ENCODE measurements around the gene TCAP.

DNA sequence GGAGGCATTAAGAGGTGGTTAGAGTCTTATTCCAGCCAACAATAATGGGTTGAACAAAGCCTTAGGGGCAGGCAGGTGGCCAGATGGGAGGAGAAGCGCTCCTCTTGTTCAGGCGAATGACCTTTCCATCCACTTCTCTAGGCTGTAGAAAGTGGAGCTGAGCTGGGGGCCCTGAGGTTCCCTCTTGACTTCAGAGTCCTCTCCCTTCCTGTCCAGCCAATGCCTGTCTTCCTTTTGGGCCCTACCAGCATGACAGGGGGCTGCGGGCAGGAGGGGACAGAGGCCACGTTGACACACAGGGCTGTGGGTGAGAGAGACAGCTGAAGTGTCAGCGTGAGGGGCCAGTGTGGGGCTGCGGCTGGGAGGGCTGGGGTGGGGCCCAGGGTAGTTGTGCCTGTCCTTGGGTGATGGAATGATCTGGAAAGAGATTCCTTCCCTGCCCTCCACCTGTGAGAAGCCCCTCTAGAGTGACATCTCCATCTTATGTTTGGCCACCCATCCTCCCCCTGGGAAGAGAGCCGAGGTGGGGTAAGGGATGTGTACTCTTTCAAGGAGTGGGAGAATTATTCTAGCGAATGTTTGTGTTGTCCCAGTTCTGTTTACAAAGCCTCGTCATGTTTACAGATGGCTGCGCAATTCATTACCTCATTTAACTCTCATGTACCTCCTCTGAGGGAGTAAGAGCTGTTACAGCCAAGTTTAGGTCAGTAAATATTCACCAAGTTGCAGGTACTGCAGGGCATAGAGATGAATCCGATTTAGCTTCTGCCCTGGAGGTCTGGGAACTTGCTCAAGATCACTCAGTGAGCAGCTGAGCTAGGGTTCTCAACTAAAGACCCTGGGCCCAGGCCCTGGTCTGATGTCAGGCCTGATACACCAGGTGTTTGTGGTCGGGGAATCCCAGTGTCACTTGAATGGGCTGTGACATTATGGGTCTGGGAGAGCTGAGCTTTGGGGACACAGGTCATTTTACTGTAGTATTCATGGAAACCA, 38.0 kb downstream of the TCAP start:
- TF ChIP-seq, protein P1, sequence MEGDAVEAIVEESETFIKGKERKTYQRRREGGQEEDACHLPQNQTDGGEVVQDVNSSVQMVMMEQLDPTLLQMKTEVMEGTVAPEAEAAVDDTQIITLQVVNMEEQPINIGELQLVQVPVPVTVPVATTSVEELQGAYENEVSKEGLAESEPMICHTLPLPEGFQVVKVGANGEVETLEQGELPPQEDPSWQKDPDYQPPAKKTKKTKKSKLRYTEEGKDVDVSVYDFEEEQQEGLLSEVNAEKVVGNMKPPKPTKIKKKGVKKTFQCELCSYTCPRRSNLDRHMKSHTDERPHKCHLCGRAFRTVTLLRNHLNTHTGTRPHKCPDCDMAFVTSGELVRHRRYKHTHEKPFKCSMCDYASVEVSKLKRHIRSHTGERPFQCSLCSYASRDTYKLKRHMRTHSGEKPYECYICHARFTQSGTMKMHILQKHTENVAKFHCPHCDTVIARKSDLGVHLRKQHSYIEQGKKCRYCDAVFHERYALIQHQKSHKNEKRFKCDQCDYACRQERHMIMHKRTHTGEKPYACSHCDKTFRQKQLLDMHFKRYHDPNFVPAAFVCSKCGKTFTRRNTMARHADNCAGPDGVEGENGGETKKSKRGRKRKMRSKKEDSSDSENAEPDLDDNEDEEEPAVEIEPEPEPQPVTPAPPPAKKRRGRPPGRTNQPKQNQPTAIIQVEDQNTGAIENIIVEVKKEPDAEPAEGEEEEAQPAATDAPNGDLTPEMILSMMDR (conservative IDR thresholded peaks at IDR 0.05 in 1 of 2, IDR thresholded peaks at IDR 0.05 in 1 of 2; ENCODE audit: extremely low read depth in 1 of 2, insufficient read depth in 1 of 2, low read depth in 1 of 2, low read length in 2 of 2): no peak
- TF ChIP-seq EZH2 (IDR thresholded peaks at IDR 0.05; ENCODE audit: borderline replicate concordance, low read length): no peak

Data from mammary epithelial cell (primary cell).